GDM1 (cell line): ENCODE data around the gene KCNH3.
"Not testable (repeated sequence)": the region's sequence is repeated elsewhere in the genome, so short reads cannot be mapped to it uniquely, and the experiment has no call there.

Experiments
- DNase-seq: peaks from one replicate; lab custom pipeline; 2025; lab: John Stamatoyannopoulos, UW

KCNH3 gene

DNA sequence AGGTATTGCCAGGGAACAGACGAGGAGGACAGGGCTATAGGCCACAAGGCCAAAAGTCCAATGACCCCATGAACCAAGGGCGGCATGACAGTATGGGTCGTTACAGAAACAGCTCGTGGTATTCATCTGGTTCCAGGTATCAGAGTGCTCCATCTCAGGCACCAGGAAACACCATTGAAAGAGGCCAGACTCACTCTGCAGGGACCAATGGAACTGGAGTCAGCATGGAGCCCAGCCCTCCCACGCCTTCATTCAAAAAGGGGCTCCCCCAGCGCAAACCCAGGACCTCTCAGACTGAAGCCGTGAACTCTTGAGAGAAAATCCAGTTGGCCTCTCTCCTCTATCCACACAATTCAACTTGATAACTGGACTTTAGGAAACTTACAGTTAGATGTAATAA lies 12.9 kb upstream of the KCNH3 start:
- no peak for DNase-seq

DNA sequence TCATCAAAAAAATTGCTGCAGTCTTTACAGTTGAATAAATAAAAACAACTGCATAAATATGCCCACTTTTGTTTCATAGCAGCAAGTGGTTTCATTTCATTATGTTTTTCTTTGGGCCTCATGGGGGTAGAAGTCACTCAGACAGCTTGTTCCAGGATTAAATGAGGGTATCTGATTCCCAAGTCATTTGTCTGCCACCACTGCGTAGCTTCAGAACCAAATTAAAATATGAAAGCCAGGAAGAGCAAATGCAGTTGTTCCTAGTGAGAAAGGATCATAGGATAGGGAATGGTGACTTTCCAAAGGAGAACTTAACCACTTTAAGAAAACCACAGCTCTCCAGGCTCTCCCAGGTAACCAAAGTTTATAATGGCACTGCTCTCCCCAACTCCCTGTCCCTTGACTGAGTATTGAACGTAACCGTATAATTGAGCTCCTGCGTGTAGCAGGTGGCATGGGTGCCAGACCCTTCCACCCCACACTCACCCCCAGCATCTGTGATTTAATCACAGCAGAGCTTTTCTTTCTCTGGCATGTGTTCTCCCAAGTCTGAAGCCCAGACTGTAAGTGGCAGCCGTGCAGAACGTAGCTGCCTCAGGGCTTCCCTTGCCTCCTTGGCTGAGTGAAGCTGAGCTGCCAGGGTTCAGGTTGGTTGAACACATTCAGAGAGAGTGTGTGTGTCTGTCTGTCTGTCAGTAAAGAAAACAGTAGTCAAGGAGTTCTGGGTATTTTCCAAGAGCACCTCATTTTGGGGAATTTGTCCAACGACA lies 11.3 kb upstream of the KCNH3 start:
- no peak for DNase-seq

DNA sequence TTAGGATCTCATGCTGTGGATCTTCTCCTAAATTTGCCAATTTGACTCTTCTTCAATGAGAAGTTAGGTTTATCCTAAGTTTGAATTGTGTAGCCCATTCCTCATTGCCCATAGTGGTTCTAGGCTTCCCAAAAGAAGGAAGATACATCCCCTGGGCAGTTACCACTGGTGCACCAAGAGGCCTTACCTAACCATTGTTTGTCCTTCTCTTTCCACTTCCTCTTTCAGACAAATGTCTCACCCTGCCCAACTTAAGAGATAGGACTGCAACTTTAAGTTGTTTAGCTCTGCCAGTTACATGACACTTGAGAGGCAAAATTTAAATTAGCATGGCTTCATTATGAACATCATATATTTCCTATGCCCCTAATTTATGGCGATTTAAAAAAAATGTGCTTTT lies 9.4 kb upstream of the KCNH3 start:
- DNase-seq, result no peak

DNA sequence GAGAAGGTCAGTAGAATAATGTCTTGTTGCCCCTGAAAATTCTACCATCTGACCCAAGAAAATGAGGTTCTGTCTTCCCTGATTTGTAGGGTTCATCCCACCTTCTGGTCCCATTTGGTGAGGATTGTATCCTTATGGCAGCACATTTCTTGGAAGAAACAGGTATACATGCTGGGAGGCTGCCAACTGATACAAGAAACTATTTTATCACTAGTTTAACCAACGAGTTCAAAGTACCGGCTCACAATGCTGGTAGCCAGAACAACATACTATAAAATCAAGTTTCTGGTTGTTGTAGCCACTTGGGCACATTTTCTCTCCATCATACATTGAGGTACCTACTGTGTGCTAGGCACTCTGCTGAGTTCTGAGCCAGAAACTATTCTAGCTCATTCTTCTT lies 7.1 kb upstream of the KCNH3 start:
- no peak for DNase-seq

DNA sequence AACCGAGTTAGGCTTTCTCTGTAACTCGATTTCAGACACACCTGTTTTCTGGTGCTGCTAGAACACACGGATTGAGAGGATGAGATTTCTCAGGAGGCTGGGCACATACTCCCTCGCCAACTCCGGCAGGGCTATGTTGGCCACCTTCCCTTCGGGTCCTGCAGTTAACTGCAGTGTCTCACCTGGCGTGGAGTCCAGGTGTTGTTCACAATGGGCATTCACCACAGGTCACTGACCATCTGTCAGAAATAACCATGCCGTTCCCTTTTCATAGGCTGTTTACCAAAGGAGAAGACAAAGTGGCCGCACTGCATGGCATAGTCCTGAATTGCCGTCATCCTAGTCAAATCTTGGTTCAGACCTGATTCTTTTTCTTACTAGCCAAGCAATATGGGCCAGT lies 5.5 kb upstream of the KCNH3 start:
- no peak for DNase-seq

DNA sequence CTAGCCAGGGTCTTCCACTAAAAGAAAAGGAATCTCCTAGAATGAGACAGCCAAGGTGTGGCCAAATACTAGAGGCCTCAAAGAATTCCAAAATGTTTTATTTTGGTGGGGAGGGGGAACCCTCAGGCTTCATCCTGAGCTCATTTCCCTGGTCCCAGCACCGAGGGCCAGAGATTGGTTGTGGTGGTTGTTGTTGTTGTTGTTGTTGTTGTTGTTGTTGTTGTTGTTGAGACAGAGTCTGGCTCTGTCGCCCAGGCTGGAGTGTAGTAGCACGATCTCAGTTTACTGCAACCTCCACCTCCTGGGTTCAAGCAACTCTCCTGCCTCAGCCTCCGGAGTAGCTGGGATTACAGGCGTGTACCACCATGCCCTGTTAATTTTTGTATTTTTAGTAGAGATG lies 4.7 kb upstream of the KCNH3 start:
- DNase-seq, result not testable (repeated sequence)

DNA sequence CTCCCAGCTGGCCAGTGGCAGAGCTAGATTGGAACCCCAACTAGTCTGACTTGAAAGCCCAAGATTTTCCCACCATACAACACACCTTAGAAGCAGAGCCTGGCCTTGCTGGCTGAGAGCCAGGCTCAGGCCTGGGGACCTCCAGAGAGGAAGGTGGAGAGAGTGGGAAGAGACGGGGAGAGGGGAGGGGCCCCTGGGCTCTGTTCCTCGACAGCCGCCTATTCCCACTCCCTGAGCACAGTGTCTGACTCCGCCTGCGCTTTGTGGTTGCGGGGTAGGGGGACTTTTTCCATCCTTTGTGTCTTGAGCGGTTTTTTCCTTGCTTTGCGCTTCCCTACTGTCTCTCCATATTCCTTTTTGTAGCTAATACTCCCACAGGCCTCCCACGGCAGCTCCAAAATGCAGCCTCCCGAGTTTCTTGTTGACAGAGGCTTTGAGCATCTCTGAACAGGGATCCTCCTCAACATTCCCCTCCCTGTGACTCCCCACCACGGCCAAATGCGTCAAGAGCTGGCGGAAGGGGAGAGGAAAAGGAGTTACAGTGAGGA lies 4.0 kb upstream of the KCNH3 start:
- DNase-seq, result no peak

DNA sequence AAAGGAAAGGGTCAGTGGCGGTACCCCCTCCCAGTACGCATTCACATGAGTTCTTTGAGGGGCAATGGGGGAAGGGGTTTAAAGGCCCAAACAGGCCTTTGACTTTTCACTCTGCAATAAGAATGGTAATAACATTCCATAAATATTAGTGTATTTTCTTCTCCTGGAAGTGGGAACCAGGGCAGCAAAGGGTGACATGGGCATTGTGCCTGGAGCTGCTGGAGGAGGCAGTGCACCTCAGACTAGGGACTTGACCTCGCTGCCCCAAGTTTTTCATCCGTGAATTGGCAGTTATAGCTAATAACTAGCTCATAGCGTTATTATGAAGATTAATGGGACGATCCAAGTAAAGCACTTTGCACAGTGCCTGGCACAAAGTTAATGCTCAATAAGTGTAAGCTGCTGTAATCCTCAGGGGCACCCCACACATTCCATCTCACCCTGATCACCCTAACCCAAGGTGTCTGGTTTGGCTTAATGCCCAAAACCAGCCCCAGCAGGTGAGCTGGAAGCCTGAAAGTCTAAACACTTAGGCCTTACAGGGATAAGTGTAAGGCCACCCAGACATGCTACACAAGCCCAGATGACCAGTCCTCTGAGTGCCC lies 2.8 kb upstream of the KCNH3 start:
- no peak for DNase-seq

DNA sequence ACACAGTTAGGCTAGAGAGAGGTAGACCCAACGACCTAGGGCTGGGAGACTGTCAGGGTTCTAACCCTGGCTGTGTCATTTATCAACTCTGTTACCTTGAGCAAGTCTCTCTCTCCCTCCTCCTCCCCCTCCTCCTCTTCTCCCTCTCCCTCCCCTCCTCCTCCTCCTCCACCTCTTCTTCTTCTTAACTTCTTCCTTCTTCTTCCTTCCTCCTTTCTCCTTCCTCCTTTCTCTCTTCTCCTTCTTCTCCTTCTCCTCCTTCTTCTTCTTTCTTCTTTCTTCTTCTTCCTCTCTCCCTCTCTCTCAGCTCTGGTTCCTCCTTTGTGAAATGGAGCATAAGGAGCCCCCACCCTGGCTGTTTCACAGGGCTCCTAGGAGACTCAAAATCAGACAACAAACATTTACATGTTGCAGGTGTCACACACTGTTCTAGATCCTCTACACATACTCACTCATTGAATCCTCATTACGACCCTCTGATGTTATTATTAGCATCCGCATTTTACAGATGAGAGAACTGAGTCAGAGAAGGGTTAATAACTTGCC lies 2.2 kb upstream of the KCNH3 start:
- DNase-seq, result no peak

DNA sequence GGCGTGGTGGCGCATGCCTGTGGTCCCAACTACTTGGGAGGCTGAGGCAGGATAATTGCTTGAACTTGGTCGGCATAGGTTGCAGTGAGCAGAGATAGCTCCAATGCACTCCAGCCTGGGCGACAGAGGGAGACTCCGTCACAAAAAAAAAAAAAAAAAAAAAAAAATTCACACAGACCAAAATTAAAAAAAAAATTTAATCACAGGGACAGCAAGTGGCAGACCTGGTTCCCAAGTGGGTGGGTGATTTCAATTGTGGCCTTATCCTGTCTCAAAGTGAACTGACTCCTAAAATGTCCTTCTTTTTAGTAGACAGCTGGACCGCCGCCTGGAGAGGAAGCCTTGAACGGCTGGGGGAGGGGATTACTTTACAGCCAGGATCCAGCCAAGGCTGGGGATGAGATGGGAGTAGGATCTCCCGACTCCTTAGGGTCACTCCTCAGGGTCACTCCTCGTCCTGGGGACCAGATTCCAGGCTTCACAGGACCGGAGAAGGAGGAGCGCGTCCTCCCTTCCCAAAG lies 1.5 kb upstream of the KCNH3 start:
- no peak for DNase-seq

DNA sequence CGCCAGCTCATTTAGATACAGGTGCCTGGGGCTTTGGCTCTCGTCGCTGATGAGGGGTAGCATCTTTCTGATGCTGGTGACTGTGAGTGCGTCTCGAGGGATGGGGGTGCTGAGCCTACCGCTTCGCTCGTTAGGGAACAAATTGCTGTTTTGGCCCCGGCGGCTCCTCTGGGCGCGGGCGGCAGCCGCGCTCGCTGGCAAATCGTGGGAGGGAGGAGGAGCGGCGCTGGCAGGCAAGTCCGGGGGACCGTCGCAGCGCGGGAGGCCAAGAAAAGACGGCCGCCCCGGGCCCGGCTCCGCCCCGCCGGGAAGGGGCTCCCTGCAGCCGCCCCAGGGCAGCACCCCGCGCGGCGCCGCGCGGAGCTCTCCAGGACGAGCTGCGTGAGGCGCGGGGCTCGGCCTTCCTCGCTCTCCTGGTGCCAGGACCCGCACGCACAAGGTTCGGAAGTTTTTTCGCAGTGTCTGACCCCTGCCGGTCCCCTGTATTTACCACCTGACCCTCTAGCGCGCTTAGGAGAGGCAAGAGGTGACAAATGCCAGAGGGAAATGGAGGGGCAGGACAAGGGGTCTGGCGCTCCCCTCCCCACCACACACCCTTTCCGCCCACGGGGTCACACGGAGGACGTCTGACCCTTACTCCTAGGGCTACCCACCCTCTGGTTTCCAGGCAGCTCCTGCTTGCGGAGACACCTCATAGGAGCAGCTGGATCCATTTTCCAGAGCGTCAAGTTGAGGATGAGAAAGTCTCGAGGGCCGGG lies 899 bp upstream of the KCNH3 start:
- no peak for DNase-seq

DNA sequence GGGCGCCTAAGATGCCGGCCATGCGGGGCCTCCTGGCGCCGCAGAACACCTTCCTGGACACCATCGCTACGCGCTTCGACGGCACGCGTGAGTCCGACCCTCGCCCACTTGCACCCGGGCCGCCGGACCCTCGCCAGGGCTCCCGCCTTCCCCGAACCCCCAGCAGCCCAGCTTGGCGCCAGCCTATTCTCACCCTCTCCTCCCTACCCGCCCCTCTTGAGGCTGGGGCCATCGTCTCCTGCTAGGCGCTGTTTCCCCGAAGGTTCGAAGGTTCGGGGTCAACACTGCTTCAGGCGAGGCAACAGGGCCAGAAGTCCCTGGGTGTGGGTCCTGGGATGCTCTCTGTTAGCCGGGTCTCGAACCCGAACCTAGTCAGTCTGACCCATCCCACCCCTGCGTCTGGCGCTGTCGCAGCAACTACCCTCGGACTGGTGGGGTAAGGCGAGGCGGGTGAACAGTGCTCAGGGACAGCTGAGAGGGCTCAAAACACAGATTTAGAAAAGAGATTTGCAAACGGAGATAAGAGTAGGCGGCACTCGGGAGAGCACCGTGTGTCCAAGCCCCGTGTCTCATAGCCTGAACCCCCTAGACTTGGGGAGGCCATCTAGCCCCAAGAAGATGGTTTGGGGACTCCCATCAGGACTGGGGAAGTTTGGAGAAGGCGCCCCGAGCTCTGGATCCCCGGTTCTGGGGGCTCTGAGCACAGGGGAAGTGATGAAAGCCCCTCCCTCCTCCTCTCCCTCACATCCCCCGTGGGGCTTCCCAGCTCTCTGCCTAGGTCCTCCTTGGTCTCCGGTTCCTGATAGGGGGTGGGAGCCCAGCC lies 787 bp downstream of the KCNH3 start:
- DNase-seq, result no peak

DNA sequence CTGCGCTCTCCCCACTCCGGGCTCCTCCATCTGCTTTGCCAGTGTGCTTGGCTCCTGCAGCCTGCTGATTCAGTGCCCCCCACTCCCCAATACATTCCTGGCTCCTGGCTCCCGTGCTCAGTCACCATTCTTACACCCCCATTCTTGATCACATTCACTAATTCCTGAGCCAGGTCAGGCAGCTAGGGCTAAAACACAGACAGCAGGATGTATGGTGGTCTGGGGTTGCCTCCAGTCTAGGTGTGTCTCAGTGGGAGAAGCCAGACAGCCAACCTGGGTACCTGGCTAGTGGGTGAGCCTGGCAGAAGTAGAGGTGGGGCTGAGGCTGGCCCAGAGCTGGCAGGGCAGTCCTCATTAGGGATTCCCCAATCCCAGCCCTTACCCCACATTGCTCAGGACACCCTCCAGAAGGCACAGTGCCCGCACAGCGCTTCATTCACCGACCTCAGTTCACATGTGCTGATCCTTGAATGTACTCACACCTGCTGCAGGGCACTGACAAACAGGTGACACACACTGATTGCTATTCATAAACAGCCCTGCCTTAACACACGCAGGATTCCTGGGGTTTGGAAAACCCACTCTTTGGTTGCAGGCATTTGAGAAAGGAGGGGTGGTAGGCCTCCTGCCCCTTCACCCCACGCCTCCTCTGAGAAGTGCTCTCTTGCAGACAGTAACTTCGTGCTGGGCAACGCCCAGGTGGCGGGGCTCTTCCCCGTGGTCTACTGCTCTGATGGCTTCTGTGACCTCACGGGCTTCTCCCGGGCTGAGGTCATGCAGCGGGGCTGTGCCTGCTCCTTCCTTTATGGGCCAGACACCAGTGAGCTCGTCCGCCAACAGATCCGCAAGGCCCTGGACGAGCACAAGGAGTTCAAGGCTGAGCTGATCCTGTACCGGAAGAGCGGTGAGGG lies 1.7 kb downstream of the KCNH3 start:
- DNase-seq, result no peak

DNA sequence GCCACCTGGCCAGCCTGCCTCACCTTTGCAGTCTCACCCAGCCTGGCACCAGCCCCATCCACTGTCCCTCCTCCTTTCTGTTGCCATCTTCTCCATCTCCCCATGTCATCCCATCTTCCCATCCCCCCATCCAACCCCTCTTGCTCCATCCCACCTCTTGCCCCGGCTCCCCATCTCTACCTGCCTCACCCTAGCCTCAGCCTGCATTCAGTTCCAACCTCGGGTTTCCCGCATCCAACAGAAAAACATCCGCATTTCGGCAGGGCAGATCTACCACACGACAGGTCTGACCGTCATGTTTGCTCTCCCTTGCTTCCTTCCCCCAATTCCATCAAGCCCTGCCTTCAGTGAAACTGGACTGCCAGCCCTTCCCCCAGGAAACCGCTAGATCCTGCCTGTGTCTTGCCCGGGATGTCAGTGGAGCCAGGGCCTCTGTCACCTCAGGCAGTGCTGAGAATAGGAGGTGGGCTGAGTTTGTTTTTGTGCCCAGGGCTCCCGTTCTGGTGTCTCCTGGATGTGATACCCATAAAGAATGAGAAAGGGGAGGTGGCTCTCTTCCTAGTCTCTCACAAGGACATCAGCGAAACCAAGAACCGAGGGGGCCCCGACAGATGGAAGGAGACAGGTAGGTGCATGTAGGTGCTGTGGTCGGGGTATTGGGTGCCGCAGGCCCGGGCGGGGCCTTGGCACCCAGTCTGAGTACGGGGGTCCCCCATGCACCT lies 2.5 kb downstream of the KCNH3 start:
- no peak for DNase-seq

DNA sequence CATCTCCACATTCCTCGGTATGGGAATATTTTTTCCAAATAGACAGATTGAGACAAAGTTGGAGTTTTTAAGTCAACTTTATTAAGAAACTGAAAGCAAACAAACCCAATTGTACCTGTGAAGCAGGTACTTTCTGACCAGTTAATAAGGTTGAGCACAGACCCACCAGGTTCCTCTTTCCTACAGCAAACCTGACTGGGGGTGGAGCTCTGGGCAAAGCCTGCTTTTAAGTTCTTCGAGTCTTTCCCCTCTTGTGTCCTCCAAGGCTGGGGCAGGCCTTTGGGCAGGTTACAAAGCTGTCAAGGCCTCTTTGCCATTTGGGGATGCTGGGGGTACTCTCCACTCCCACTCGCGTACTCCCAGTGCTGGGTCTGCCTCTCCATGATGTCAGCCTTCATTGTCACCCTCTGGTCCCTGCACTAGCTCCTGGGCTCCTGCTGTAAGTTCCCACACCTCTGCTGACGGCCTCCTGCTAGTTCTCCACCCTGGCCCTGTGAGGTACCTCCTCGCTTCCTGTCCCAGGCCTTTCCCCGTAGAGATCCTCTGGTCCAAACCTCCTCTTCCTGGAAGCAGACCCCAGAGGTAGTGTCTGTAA lies 3.2 kb downstream of the KCNH3 start:
- DNase-seq, result no peak

DNA sequence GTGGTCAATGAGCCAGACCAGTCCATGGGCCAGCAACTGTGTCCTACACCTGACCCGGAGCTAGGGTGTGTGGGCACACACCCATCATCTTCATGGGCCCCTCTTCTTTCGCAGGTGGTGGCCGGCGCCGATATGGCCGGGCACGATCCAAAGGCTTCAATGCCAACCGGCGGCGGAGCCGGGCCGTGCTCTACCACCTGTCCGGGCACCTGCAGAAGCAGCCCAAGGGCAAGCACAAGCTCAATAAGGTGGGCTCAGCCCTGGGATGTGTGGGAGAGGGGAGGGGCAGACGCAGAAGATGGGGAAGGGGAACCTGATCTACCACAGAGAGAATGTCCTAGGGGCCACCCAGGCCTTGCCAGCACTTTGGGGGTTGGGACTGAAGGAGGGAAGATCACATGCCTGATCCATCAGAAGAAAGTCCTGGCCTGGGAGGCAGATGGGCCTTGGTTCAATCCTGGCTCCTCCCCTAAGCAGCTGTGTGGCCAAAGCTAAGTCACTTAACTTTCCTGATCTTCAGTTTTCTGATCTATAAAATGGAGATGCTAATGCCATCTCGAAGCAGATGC lies 3.8 kb downstream of the KCNH3 start:
- DNase-seq, result no peak

DNA sequence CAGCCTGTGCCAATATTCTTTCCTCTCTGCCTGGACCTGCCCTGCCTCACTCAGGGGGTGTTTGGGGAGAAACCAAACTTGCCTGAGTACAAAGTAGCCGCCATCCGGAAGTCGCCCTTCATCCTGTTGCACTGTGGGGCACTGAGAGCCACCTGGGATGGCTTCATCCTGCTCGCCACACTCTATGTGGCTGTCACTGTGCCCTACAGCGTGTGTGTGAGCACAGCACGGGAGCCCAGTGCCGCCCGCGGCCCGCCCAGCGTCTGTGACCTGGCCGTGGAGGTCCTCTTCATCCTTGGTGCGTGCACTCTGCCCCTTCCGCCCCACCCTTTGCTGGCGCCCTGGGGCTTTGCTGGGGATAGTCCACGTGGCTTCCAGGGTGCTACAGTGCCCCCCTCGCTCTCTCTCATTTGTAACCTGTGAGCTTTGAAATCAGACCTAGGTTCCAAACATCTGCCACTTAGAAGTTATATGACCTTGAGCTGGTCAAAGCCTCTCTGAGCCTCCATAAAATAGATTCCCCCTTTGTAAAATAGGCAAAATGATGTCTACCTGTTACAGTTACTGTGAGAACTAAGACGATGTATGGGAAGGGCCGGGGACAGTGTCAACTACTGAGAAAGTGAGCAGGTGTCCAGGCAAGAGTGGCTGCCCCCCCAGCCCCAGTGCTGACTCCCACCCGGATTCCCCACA lies 4.5 kb downstream of the KCNH3 start:
- no peak for DNase-seq
